ENCODE data around the gene CNPY1. TPM values are rescaled to one million over a fixed set of nuclear protein-coding genes. Genes with fewer than 3 reads are reported as not detected.

The CNPY1 gene
- total RNA-seq, 1 donor from 2014 or later = not detected

GRCh38 chr7:155461631-155462030, 84.7 kb downstream of the CNPY1 start:
- H3K9me3 Mint-ChIP-seq (ENCODE audit: unreplicated experiment) = peaks cover 3% of the 10 kb centered on the region
- H3K27ac Mint-ChIP-seq (ENCODE audit: unreplicated experiment) = no peak overlapping the region
- no peaks in the 10 kb centered on the region for H3K36me3 Mint-ChIP-seq (ENCODE audit: unreplicated experiment)
- no peak overlapping the region for H3K4me3 Mint-ChIP-seq (ENCODE audit: unreplicated experiment)
- DNase-seq = no peak
- peaks cover 2% of the 10 kb centered on the region for H3K4me1 Mint-ChIP-seq (ENCODE audit: low read depth, unreplicated experiment)
- TF ChIP-seq CTCF (IDR thresholded peaks at IDR 0.05; ENCODE audit: partially characterized antibody, unreplicated experiment) = no peak
- H3K27me3 Mint-ChIP-seq (ENCODE audit: unreplicated experiment) = peaks cover 50% of the 10 kb centered on the region

- Mint-ChIP-seq H3K9me3 (ENCODE audit: unreplicated experiment) (peaks cover 5% of the 10 kb centered on the region), H3K27me3 (ENCODE audit: unreplicated experiment) (peaks cover 54% of the 10 kb centered on the region), H3K4me1 (ENCODE audit: low read depth, unreplicated experiment) (peaks cover 2% of the 10 kb centered on the region), H3K4me3 (ENCODE audit: unreplicated experiment) (no peak overlapping the region), H3K36me3 (ENCODE audit: unreplicated experiment) (no peaks in the 10 kb centered on the region), H3K27ac (ENCODE audit: unreplicated experiment) (no peak overlapping the region)
- DNase-seq = no peak
- TF ChIP-seq CTCF (IDR thresholded peaks at IDR 0.05; ENCODE audit: partially characterized antibody, unreplicated experiment) = no peak
These were observed 85.3 kb downstream of the CNPY1 start for GRCh38 chr7:155460926-155461613.

- no peak for TF ChIP-seq CTCF (IDR thresholded peaks at IDR 0.05; ENCODE audit: partially characterized antibody, unreplicated experiment)
- DNase-seq = no peak
- Mint-ChIP-seq H3K4me1 (ENCODE audit: low read depth, unreplicated experiment) (peaks cover 2% of the 10 kb centered on the region), H3K27ac (ENCODE audit: unreplicated experiment) (no peak overlapping the region), H3K27me3 (ENCODE audit: unreplicated experiment) (peaks cover 51% of the 10 kb centered on the region), H3K4me3 (ENCODE audit: unreplicated experiment) (peak overlapping the region; percentile 79), H3K36me3 (ENCODE audit: unreplicated experiment) (no peaks in the 10 kb centered on the region), H3K9me3 (ENCODE audit: unreplicated experiment) (peaks cover 5% of the 10 kb centered on the region)
These were observed 86.5 kb downstream of the CNPY1 start for GRCh38 chr7:155459700-155460461.

- Mint-ChIP-seq H3K4me3 (ENCODE audit: unreplicated experiment) (peak overlapping the region; percentile 79), H3K9me3 (ENCODE audit: unreplicated experiment) (peaks cover 5% of the 10 kb centered on the region), H3K4me1 (ENCODE audit: low read depth, unreplicated experiment) (peaks cover 2% of the 10 kb centered on the region), H3K27me3 (ENCODE audit: unreplicated experiment) (peaks cover 48% of the 10 kb centered on the region), H3K36me3 (ENCODE audit: unreplicated experiment) (no peaks in the 10 kb centered on the region), H3K27ac (ENCODE audit: unreplicated experiment) (no peak overlapping the region)
- DNase-seq = peak; percentile 34
- no peak for TF ChIP-seq CTCF (IDR thresholded peaks at IDR 0.05; ENCODE audit: partially characterized antibody, unreplicated experiment)
These were observed 87.3 kb downstream of the CNPY1 start for GRCh38 chr7:155458878-155459699.
